Non-pigmented ciliary epithelial cell (primary cell): ENCODE data around the gene PRKCE.
"Not testable (repeated sequence)": the region's sequence is repeated elsewhere in the genome, so short reads cannot be mapped to it uniquely, and the experiment has no call there.

Source experiments
- DNase-seq: peaks from one replicate; pipeline ENCODE4 v3.0.0-alpha.2; 2010; ENCODE audit warnings: low read depth

PRKCE gene

DNA sequence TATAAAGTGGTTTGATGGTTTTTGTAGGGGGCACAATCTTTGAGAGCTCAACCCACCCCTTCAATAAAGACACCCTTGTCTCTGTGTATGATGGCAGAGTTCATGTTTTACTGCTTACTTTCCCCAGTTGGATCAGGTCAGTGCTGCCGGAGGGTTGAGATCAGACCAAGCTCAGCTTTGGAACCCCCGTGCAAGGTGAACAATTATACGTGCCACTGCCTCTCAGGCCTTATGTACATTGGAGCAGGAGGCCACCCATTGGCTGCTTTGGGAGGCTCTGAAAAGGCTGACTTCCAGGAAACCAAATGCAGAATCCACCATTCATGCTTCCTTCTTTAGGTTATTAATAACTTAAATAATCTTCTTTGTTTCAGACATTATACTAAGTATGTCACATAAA, 542.4 kb downstream of the PRKCE start:
- no peak for DNase-seq

DNA sequence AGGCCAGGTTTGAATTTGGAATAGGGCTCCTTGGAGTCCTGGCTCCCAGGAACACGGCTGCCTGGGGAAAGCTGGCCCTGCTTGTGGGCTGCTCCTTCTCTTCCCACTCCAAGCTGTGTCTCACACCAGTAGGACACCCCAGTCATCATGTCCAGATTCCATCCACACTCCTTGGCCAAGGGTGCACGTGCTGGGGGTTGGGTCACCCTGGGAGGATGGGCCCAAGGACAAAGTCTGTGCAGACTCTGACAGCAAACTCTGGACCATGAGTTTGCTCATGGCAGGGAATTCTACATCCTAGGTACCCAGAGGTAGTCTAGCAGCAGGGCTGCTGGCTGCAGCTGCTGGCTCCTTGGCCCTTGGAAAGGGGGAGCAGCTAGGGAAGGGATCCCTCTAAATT, 543.4 kb downstream of the PRKCE start:
- DNase-seq, result no peak

DNA sequence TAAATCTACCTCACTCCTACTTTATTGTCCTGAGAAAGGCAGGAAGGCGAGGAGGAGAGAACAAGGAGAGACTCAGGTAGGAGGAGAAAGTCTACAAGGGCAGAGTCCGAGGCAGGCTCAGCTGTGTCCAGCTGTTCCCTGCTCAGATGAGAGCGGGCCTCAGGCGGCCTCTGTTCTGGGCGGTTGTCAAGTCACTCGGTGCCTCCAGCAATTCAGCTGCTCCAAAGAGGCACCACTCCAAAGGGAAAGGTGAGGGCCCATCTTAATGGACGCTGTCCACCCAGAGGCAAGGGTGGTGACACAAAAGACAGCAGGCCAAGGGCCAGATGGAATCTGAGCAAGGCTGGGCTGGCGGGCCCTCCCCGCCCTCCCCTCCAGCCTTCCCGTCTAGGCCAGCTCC, 544.3 kb downstream of the PRKCE start:
- DNase-seq, result no peak

DNA sequence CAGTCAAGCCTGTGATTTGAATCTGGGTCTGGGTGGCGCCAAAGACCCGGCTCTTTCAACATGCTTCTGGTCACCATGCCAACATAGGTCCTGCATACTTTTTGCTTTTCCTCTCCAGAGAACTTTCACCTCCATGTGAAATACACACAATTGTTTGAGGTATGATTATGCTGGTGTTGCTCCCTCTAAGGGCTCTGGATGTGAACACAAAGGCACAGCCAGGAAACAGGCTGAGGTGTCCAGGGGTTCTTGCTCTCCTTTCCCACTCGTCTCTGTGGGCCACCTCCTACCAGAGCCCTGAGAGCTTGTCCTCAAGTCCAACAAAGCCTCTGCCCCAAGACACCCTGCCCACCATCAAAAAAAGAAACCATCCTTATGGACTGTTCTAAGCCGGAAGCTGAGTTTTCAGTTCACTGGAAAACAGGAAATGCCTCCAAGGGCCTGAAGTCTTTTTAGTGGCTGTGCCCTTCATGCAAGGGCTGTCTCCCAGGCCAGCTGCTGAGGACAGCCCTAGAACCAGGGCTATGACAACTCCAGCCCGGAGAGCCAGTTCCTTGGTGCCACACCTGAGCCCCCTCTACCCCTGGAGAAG, 545.5 kb downstream of the PRKCE start:
- DNase-seq, result no peak

DNA sequence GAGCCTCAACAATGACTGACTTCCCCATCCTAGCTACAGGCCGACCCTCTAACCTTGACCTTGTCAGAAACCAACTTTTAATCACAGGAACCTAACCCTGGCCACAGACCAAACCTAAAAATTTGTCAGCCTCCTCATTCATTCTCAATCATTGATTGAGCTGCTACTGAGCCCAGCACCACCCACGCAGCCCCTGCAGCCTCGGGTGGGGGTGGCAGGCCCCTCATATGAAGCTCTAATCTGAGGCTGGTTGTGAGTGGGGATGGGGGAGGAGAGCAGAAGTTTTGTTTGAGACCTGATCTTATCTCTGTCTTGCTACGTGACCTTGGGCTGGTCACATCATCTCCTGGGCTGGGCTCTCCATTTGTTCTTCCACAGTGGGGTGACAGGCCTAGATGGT, 546.2 kb downstream of the PRKCE start:
- no peak for DNase-seq

DNA sequence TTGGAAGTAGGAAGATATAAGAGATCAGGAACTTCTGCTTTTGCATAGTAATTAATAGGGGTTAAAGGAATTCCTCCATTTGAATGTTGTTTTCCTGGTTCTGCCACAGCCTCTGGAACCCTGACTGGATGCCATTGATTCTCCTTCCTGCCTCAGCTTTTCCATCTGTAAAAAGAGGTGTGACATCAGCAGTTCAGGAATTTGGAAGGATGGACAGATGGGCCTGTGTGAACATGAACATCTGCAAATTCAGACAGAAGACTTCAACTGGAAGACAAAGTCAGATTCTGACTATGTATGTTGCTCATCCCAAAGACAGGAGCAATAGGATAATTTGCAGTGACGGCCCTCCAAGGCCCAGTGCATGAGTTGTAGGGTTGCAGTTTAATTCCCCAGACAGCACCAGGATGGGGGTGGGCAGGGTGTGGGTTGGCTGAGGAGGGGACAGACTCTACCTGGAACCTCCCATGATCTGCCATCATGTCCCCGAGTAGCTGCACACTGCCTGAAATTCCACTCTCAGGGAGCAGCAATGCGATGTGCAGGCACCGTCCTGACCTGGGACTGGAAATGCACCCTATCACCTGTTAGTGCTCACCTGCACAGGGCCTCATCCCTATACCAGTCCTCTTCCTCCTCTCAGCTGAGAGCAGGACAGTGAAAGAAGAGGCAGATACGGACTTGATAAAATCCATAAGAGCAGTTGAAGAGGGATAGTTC, 546.8 kb downstream of the PRKCE start:
- DNase-seq, result no peak

DNA sequence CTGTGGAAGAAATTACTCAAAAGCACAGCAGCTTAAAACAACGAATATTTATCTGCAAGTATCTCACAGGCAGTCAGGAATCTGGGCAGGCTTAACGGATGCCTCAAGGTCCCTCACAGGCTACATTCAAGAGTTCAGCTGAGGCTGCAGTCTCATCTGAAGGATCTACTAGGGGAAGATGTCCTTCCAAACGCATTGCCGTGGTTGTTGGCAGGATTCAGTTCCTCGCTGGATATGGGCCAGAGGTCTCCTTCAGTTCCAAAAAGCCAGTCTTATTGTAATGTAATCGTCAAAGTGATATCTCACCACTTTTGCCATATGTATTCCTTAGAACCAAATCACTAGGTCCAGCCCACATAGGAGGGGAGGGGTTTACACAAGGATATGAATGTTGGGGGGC, 547.5 kb downstream of the PRKCE start:
- no peak for DNase-seq

DNA sequence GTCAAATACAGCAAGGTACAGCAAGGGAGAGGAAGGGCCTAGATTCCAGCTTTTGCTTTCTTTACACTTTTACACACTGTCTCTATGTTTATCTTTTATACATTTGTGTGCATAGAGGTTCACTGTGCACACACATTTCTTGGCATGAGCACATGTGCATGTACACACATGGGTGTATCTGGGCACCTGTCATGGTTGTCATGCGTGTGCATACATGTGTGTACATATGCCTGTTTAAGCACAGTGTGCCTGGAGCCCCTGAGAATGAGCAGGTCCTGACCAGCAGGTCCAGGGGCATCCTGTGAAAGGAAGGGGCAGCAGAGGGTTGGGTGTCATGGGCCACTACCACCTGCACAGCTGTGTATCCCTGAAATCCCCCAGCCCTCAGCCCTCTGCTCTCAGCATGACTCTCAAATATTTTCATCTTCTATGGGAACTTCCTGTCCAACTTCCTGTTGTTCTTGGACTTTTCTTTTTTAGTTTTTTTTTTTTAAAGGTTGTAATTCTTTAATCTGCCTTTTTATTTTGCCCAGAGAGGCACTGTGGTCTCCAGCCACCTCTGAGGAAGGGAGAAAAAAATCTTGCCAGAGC, 548.7 kb downstream of the PRKCE start:
- DNase-seq, result no peak

DNA sequence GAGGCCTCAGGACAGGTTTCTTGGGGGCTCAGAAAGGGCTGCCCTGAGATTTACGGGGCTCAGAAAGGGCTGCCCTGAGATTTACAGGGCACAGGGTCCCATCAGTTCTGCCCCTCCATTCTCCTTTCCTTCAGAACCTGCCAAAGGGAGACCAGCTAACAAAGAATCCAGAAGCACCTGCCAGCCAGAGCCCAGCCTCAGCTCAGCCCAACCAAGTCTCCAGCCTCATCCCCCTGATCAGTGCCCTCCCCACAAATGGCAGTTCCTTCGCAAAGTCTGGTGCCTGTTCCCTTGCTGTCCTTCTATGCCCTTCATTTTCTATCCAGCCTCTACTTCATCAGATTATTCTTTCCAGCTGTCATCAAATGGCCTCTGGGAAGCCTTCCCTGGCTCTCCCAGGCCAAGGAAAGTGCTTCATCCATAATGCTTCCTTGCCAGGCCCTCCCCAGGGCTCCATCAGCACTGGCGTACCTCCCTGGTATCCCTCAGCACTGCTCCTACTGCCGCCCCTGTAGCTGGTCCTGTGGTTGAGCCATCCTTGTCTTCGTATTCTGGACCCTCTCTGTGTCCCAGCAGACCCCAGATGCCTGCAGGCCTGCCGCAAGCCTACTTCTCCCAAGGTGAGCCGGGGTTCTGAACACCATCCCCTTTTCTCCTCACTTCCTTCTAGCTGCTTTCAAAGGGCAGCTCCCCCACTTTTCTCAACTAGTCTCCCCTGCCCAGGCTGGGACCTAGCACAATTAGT, 549.6 kb downstream of the PRKCE start:
- no peak for DNase-seq

DNA sequence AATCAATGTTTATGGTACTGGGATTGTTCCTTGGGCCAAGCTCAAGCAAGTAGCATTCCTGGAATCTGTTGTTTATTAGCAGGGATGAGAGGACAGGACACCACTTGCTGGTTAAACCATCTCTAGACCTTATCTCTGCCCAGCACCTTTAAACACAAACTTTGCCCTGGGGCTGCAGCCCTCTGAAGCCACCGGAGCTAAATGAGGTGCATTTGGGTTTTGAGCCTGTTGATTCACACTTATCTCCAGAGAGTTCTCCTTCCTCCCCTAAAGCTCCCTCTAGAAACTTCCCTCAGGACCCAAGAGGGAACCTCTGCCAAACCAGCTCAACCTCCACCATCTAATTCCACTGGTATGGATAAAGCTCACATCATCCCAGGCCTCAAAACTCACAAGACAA, 551.0 kb downstream of the PRKCE start:
- DNase-seq, result no peak

DNA sequence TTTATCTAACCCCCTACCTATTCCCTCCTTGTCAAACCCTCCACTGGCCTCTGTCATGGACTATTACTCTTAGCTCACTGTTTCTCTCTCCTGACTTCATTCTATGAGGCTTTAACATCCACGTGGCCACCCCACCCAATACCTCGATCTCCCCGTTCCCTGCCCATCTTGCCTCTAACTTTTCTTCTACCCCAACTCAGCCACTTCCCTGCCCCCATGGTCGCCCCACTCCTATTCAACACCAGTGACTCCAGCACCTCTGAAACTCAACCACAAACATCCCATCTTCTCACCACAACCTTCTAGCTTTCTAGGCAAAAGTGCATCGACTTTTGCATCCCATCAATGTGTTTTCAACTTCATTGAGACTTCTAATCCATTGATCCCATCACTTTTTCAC, 551.5 kb downstream of the PRKCE start:
- DNase-seq, result no peak

DNA sequence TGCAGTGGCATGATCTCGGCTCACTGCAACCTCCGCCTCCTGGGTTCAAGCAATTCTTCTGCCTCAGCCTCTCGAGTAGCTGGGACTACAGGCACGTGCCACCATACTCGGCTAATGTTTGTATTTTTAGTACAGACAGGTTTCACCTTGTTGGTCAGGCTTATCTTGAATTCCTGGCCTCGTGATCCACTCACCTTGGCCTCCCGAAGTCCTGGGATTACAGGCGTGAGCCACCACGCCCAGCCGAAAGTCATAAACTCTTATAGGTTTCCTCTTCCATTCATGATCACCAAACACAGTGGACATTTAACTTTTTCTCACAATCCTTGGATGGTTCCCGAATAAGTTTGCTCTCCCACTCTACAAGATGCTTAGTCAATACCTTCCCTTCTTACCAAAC, 552.2 kb downstream of the PRKCE start:
- DNase-seq, result not testable (repeated sequence)

DNA sequence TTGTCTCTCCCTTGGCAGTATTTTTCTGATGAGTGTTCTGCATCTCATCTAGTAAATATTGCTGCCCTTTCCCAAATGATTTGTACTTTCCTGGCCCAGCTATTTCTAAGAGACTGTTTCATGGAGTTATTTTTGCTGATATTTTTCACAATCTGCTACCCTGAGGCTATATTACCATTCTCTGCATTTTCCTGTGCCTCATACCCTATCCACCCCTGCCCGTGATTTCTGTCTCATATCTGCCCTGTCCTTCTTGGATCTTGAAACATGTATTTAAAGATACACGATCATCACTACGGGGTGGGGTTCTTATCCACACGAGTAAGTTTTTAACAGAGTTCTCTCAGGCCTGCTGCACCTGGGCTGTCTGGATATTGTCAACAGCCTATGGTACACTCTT, 556.1 kb downstream of the PRKCE start:
- no peak for DNase-seq

DNA sequence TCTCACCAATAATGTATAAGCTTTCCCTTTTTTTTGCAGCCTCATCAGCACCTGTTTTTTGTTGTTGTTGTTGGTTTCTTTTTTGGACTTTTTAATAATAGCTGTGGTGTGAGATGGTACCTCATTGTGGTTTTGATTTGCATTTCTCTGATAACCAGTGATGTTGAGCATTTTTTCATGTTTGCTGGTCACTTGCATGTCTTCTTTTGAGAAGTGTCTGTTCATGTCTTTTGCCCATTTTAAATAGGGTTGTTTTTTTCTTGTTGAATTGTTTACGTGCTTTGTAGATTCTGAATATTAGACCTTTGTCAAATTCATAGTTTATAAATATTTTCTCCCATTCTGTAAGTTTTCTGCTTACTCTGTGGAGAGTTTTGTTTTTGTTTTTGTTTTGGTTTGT, 557.3 kb downstream of the PRKCE start:
- DNase-seq, result no peak

DNA sequence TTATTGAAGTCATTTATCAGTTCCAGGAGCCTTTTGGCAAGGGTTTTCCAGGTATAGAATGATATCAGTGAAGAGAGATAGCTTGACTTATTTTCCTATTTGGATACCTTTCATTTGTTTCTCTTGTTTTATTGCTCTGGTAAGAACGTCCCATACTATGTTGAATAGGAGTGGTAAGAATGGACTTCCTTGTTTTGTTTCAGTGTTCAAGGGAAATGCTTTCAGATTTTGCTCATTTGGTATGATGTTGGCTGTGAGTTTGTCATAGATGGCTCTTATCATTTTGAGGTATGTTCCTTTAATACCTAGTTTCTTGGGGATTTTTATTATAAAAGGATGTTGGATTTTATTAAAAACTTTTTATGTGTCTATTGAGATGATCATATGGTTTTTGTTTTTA, 558.6 kb downstream of the PRKCE start:
- no peak for DNase-seq

DNA sequence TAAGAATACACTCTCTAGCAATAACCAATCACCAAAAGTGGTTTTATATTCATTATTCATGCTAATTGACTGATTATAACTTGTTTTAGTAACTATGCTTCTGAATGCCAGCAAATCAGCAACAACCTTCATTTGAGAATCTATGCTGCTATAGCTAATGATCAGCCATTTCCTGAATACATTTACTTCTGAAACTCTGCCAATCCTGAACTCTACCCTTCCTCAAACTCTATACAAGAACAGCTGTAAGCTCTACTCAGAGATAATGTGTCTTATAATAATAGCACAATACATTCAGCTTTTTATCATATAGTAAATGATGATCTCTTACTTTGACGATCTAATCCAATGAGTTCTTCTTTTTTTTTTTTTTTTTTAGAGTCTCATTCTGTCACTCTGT, 560.0 kb downstream of the PRKCE start:
- no peak for DNase-seq

DNA sequence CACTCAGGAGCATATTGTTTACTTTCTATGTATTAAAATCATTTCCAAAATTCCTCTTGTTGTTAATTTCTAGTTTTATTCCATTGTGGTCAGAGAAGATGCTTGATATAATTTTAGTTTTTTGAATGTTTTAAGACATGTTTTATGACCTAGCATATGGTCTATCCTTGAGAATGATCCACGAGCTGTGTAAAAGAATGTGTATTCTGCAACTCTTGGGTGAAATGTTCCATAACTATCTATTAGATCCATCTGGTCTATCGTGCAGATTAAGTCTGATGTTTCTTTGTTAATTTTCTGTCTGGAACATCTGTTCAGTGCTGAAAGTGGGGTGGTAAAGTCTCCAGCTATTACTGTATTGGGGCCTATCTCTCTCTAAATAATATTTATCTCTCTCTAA, 562.4 kb downstream of the PRKCE start:
- no peak for DNase-seq

DNA sequence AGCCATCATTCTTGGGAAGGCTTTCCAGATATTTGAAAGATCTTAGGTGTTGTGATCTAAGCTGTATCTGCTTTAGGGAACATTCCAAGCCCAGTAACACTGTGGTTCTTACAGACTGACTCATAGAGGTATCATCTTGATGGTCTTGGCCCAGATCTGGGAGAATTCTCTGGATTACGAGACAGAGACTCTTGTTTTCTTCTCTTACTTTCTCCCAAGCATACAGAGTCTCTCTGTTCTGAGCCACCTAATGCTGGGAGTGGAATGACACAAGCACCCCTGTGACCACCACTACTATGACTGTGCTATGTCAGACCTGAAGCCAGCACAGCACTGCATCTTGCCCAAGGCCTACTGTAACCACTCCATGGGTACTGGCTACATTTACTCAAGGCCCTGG, 564.7 kb downstream of the PRKCE start:
- DNase-seq, result peak; percentile 53

DNA sequence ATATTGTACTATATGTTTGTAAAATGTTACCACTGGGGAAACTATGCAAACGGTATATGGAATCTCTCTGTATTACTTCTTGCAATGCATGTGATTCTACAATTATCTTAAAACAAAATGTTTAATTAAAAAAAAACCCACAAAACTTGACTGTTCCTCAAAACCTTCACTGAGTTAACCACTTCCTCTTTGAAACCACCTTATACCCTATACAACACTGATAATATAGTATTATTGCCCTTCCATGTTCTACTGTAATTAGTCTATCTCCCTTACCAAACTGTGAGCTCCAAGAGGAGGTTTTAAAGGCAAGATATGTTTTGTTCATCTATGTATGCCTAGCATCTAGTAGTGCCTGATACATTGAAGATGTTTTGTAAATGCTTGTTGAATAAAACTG, 572.0 kb downstream of the PRKCE start:
- DNase-seq, result not testable (repeated sequence)

DNA sequence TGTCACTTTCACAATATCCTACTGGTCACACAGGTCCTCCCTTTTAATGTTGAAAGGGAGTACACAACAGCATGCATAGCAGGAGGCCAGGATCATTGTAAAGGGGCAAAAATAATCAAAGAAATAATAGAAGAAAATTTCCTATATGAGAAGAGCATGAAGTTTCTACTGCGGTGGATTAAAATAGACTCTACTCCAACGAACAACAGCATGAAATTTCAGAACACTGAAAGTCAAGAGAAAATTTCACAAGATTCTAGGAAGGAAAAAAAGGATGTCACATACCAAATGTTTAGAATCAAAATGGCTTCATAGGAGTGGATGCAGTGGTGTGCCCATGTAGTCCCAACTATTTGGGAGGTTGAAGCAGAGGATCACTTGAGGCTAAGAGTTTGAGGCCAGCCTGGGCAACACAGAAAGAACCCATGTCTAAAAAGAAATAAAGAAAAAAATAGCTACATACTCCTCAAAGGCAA, 573.7 kb downstream of the PRKCE start:
- no peak for DNase-seq

DNA sequence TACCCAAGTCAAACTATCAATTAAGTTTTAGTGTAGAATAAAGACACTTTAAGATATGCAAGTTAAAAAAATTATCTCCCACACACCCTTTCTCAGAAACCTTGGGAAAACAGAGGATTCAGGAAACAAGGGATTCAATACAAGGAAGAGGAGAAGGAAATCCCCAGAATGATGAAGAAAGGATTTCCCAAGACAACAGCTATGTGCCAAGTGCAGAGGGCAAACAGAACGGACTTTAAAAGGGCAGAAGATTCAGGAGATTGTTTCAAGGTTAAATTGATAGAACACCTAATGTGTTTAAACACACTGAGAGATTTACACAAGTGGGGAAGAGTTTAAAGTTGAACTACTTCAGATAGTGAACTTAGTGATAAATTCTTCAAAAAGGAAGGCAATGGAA, 574.3 kb downstream of the PRKCE start:
- DNase-seq, result no peak

DNA sequence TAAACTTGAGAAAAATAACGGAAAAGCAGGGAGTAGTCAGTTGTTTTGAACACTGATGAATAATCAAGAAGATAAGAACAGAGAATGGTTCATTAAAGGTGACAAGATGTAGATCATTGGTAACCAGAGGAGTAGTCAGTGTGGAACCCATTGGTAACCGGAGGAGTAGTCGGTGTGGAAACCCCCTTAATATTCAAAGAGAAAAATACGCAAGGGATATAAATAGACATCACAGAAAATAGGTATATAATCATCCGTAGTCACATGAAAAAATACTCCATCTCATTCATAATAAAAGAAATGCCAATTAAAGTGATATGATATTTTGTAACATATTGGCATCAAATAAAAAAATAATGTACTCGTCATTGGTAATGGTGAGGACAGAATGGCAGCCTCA, 575.1 kb downstream of the PRKCE start:
- no peak for DNase-seq

DNA sequence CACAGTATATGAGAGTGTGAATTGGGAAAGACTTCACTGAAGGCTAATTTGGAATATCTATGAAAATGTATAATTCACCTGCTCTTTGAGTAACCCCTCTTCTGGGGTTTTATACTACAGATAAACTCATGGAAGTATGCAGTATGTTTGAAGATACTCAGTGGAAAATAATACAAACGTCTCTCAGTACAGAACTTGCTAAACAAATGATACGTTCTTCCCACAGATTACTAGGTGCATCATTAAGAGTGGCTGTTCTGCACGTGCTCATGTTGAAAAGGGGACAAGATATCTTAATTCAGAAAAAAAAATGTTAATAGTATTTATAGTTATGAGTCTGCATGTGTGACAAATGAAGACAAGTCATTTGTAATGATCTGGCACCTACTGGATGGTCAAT, 575.5 kb downstream of the PRKCE start:
- DNase-seq, result no peak
